GM19452 (cell line): ENCODE results near the gene MINDY1.

Experiments used
- ATAC-seq: cut with Tn5 transposase; IDR thresholded peaks from one replicate; pipeline ENCODE4 v1.9.1; 2021; ENCODE audit not compliant: unreplicated experiment

MINDY1 gene

GRCh38 chr1:151011154-151011850 is 4.6 kb upstream of the MINDY1 start:
- ATAC-seq, result no peak

DNA sequence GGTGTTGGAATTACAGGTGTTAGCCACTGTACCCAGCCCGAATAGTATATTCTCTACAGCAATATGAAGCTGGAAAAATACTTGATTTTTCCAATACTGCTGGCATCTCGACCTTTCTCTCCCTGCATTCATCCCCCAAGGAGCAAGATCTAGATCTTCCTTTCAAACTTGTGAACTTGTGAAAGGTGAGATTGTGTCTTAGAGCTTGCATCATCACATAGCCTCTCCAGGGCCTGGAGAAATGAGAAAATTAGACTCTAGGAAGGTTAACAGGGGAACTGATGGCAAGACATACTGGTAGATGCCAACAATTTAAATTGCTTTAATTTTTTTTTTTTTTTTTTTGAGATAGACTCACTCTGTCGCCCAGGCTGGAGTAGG is 3.6 kb upstream of the MINDY1 start:
- ATAC-seq, result no peak

DNA sequence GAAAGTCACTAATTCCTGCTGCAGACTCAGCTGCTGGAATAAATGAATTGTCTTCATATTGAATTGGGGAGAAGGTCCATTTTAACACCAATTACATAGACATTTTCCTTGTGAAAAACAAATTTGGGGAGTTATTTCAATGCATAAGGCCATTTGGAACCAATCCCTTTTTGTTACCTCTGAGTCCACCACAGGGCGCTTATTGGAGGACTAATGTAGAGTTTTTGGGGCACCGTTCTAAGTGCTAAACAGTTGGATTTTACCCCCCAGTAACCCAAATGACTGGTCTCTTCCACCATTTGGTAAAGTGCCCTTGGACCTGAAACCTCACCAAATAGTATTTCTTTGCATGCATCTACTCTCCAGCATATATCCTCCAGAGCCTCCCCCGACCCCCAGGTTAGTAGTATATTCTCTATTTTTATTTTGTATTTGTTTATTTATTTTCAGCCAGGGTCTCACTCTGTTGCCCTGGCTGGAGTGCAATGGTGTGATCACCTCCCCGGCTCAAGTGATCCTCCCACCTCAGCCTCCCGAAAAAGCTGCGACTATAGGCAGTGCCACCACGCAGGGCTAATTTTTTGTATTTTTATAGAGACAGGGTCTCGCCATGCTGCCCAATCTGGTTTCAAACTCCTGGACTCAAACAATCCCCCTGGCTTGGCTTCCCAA is 3.1 kb upstream of the MINDY1 start:
- no peak for ATAC-seq

GRCh38 chr1:151009206-151009587 is 2.5 kb upstream of the MINDY1 start:
- ATAC-seq, result no peak

GRCh38 chr1:151008244-151009205 is 1.8 kb upstream of the MINDY1 start, which contains the start of gene PRUNE1:
TSS of gene PRUNE1 (plus strand) at chr1:151008449. CDS start at chr1:151008633, 184 bp downstream.
- peak; percentile 67 for ATAC-seq

- no peak for ATAC-seq
Observed at GRCh38 chr1:151007853-151008243, 1.1 kb upstream of the MINDY1 start.

DNA sequence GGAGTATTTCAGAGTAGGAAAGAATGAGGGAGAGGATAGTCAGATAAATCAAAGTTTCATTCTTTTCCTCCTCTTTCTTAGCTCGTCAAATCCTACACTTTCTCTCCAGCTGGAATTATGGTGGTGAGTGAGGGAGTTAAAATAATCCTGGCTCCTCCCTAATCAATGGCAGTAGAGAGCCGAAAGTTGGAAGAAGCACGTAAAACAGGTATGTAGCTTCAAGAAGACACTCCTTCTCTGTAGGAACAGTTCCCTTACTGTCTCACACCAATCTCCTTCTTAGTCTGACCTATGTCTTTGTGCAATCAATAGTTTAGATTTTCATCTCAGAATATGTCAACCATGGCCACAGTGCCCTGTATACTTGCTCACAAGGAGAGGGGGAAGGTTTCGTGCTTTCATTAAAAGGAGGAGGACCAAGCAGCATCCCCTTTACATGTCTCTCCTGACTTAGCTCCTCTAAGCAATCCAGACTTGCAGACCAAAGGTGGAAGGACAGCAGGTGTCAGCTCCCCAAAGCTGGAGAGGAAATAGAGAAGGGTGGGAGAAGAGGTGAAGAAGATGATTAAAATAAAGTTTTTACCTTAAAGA is 878 bp downstream of the MINDY1 start:
- no peak for ATAC-seq

DNA sequence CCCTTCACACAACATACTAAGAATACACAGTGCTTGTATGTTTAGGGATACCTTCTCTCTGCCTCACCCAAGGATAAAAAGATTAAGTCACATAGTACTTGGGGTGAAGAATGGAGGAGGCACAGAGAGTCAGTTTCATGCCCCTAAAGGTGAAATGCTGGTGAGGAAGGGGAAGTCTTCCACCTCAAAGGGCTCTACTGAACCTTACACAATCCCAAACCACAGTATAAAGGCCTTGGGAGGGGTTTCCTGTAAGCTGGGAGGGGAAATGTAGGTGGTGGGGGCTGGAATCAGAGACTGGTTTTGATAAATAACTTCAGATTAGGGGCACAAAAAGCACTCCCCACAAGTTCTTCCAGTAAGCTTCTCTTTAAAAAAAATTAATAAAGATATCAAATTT is 3.5 kb downstream of the MINDY1 start:
- no peak for ATAC-seq

DNA sequence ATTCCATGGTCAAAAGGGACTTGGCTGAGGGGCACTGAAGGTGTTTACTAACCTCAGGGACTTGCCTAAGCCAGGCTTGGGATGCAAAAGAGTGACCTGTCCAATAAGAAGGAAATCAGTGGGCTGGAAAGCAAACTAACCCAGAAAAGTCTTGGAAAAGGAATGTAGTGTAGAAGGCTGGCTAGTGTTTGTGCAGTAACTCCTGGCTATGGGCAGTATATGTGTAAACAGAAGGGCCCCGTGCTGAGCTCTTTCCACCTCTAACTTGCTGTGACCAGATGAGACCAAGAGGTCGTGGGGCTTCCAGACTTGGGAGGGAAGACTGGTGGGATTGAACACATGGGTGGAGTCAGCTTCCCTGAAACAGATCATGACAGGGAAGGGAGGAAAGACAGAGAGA is 4.1 kb downstream of the MINDY1 start:
- no peak for ATAC-seq

DNA sequence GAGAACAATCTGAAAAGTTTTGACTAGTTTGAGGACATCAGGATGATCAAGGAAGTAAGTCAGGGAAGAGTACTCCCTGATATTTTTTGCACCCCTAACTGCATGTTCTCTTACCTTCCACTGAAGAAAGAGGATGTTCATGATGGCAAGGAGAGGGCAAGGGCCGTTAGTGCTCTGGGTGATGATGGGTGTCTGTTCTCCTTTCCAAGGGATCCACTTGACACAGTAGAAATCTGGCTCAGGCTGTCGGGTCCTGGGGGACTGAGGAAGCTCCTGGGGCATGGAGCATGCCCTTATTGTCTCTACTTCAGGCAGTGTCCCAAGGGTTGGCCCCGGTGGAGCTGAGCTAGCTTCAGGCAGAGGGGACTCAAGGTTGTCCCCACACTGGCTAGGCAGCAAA is 4.7 kb downstream of the MINDY1 start:
- ATAC-seq, result no peak

DNA sequence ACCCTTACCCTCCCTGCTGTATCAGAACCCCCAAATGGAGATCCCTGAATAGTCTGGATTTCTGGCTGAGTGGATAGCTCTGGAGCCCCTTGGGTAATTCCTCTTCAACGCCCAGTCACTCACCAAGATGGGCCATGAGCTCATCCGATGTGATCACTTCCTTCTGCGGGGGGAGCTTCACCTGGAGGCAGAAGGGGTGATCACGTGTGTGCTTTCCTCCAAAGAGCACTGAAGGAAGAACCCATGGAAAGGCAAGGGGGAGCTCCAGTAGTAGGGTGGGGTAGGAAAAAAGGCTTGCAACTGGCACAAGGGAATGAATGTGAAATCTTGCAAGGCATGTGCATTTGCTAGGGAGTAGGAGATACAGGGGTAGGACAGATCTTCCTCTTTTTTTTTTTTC is 5.1 kb downstream of the MINDY1 start:
- ATAC-seq, result no peak

DNA sequence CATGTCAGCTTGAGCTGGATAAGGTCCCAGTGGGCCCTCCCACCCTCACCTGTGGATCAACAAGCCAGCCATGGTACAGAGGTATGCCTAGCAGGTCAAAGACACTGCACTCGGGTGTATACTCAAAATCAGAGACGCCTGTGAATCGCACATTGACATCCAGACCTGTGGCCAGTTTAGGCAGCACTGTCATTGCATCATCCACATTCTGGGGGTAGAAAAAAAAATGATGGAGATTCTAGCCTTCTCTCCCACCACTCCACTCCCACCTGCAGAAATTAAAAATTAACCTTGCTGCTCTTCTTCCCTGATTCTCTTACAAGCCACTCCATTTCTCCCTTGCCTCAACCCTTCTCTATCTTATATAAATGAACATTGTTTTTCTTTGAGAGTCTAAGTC is 6.3 kb downstream of the MINDY1 start:
- no peak for ATAC-seq

DNA sequence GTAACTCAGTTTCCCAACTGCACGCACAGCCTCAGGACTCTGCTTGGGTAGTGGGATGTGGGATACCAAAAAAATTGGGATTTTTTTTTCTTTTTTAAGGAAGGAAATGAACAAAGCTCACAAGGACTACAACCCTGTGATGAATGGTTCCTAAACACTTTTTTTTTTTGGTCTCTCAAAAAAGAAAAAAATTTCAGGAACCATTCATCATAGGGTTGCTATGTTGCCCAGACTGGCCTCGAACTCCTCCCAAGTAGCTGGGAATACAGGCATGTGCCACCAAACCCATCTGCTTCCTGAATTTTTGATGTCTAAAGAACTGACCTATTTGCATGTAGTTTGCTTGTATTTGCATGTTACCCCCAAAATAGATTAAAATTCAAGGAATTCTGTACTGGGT is 6.8 kb downstream of the MINDY1 start:
- no peak for ATAC-seq

- no peak for ATAC-seq
Observed at GRCh38 chr1:150999051-150999674, 7.5 kb downstream of the MINDY1 start.

GRCh38 chr1:150997949-150998348 is 8.8 kb downstream of the MINDY1 start:
- ATAC-seq, result no peak

- ATAC-seq, result no peak
Observed at GRCh38 chr1:150997126-150997872, 9.4 kb downstream of the MINDY1 start.

DNA sequence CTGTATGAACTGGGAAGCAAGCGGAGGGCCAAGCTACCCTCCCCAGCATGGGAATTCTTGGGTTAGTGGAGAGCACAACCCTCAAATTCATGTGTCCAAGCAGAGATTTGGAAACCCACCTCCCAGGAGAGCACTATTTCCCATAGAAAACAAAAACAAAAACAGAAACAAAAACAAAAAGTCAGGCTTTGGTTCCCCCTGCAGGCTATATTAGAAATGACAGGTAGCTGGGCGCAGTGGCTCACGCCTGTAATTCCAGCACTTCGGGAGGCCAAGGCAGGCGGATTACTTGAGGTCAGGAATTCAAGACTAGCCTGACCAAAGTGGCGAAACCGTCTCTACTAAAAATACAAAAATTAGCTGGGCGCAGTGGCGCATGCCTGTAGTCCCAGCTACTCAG is 10.8 kb downstream of the MINDY1 start:
- ATAC-seq, result no peak

- ATAC-seq, result no peak
Observed at GRCh38 chr1:150995460-150995859, 11.2 kb downstream of the MINDY1 start.

DNA sequence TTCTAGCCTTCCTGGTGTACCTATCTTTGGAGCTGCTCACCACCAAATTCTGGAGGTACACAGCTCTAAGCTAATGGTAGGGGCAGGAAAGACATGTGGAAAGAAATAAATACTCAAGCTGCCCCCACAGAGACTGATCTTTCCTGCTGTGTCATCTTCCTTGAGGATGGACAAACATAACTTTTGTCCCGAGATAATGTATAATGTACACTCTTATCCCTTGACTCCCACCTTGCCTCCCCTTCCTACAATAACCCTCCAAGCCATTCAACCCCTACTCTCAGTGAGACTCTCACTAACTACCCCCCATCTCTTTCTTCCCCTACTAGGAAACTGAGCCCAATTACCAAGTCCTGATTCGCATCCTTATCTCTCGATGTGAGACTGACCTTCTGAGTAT is 12.5 kb downstream of the MINDY1 start:
- no peak for ATAC-seq

DNA sequence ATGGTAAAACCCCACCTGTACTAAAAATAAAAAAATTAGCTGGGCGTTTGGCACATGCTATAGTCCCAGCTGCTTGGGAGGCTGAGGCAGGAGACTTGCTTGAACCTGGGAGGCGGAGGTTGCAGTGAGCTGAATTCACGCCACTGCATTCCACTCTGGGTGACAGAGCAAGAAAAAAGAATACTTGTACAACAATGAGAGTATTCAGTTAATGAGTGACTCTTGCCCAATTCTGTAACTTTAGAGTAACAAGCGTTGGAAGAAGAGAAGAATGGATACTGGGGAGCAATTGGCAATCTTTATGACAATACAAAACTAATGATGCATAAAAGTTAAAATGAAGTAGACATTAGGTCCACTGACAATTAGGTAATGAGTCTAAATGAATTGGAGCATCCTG is 14.1 kb downstream of the MINDY1 start:
- no peak for ATAC-seq
